ENCODE data around the gene BEST3. TPM values are rescaled to one million over a fixed set of nuclear protein-coding genes. Genes with fewer than 3 reads are reported as not detected.
A peak's percentile ranks its signal among the peaks of the same experiment; 100 is the strongest.
"Not testable (repeated sequence)": the region's sequence is repeated elsewhere in the genome, so short reads cannot be mapped to it uniquely, and the experiment has no call there.

The BEST3 gene
- total RNA-seq, 1 donor from 2014 or later = not detected

GRCh38 chr12:69688471-69689427 is 10.4 kb downstream of the BEST3 start:
- DNase-seq (ENCODE audit: low spot score) = peak; percentile 91

GRCh38 chr12:69688021-69688420 is 11.1 kb downstream of the BEST3 start:
- DNase-seq (ENCODE audit: low spot score) = no peak

GRCh38 chr12:69687390-69687789 is 11.7 kb downstream of the BEST3 start:
- DNase-seq (ENCODE audit: low spot score) = no peak

GRCh38 chr12:69686731-69687130 is 12.4 kb downstream of the BEST3 start:
- DNase-seq (ENCODE audit: low spot score) = no peak

- DNase-seq (ENCODE audit: low spot score) = no peak
These were observed 13.3 kb downstream of the BEST3 start for GRCh38 chr12:69685810-69686209.

GRCh38 chr12:69684466-69684865 is 14.6 kb downstream of the BEST3 start:
- DNase-seq (ENCODE audit: low spot score) = no peak

GRCh38 chr12:69682110-69682755 is 16.9 kb downstream of the BEST3 start:
- DNase-seq (ENCODE audit: low spot score) = no peak

- no peak for DNase-seq (ENCODE audit: low spot score)
These were observed 20.0 kb downstream of the BEST3 start for GRCh38 chr12:69679119-69679518.

GRCh38 chr12:69676257-69677012 is 22.7 kb downstream of the BEST3 start:
- no peak for DNase-seq (ENCODE audit: low spot score)

GRCh38 chr12:69672195-69672594 is 26.9 kb downstream of the BEST3 start:
- no peak for DNase-seq (ENCODE audit: low spot score)

GRCh38 chr12:69671597-69671996 is 27.5 kb downstream of the BEST3 start:
- no peak for DNase-seq (ENCODE audit: low spot score)

GRCh38 chr12:69666798-69667197 is 32.3 kb downstream of the BEST3 start:
- no peak for DNase-seq (ENCODE audit: low spot score)

GRCh38 chr12:69664930-69665377 is 34.1 kb downstream of the BEST3 start:
- DNase-seq (ENCODE audit: low spot score) = not testable (repeated sequence)

GRCh38 chr12:69663726-69664125 is 35.4 kb downstream of the BEST3 start:
- no peak for DNase-seq (ENCODE audit: low spot score)

GRCh38 chr12:69662764-69663163 is 36.3 kb downstream of the BEST3 start:
- no peak for DNase-seq (ENCODE audit: low spot score)

- DNase-seq (ENCODE audit: low spot score) = no peak
These were observed 37.7 kb downstream of the BEST3 start for GRCh38 chr12:69661386-69661785.

GRCh38 chr12:69660164-69660863 is 38.8 kb downstream of the BEST3 start:
- DNase-seq (ENCODE audit: low spot score) = no peak

GRCh38 chr12:69658203-69658602 is 40.9 kb downstream of the BEST3 start:
- DNase-seq (ENCODE audit: low spot score) = no peak

- no peak for DNase-seq (ENCODE audit: low spot score)
These were observed 41.5 kb downstream of the BEST3 start for GRCh38 chr12:69657376-69658137.

All from mesenteric fat pad (tissue), 1 donor.